Peyer's patch (tissue), 4 donors: ENCODE data around the gene ABCG4. TPM values are rescaled to one million over a fixed set of nuclear protein-coding genes. Genes with fewer than 3 reads are reported as not detected.
"Not testable (repeated sequence)": the region's sequence is repeated elsewhere in the genome, so short reads cannot be mapped to it uniquely, and the experiment has no call there.

Source experiments
- DNase-seq, 3 donors: peaks; one replicate each; pipeline ENCODE4 v3.0.0-alpha.2; 2017 to 2019
- H3K27ac ChIP-seq, 4 donors: fragments of 200-600 bp; sonication (generic); one replicate each; pipeline ENCODE4 v1.5.1; 2016 to 2019
- H3K27me3 ChIP-seq, 2 donors: fragments of 200-600 bp; sonication (generic); one replicate each; pipeline ENCODE4 v1.5.1; 2019
- H3K36me3 ChIP-seq, 3 donors: fragments of 200-600 bp; sonication (generic); one replicate each; pipeline ENCODE4 v1.5.1; 2016 to 2019
- H3K4me1 ChIP-seq, 4 donors: fragments of 200-600 bp; sonication (generic); one replicate each; pipeline ENCODE4 v1.5.1; 2016 to 2019
- H3K4me3 ChIP-seq, 4 donors: fragments of 200-600 bp; sonication (generic); 1 replicate in 3 of 4; 2 replicates in 1 of 4; pipeline ENCODE4 v1.5.1; 2016 to 2019; ENCODE audit warnings: mild to moderate bottlenecking in 1 of 4
- H3K9me3 ChIP-seq, 4 donors: fragments of 200-600 bp; sonication (generic); one replicate each; pipeline ENCODE4 v1.5.1; 2016 to 2019; ENCODE audit warnings: mild to moderate bottlenecking in 1 of 4
- CTCF ChIP-seq, 6 experiments: fragments of 450-650 bp in 4 of 6; fragments of 200-600 bp in 2 of 6; sonication (generic) in 1 of 6; IDR thresholded peaks; one replicate each; pipeline ENCODE4 v1.5.1; 2017 to 2019; ENCODE audit warnings: antibody characterized with exemption in 6 of 6, mild to moderate bottlenecking in 3 of 6, moderate library complexity in 1 of 6
- POLR2A ChIP-seq, 2 donors: fragments of 450-650 bp; IDR thresholded peaks; one replicate each; pipeline ENCODE4 v1.5.1; 2017; ENCODE audit warnings: antibody characterized with exemption in 2 of 2, mild to moderate bottlenecking in 2 of 2, moderate library complexity in 2 of 2
- total RNA-seq, 4 donors: library from RNA; depleted of rRNA; stranded (reverse); fragments of >200 nt; gene quantifications; one replicate each; pipeline ENCODE4 v1.1.0, GENCODE V29; 2016

Gene ABCG4
- total RNA-seq, 4 donors from 2014 or later = not detected

- Histone ChIP-seq H3K27ac (no peak overlapping the region), H3K4me3 (no peak overlapping the region), H3K27me3 (no peaks in the 10 kb centered on the region), H3K4me1 (no peaks in the 10 kb centered on the region), H3K36me3 (no peaks in the 10 kb centered on the region), H3K9me3 (no peaks in the 10 kb centered on the region)
- DNase-seq = no peak
- TF ChIP-seq CTCF (IDR thresholded peaks at IDR 0.05) = no peak
- no peak for TF ChIP-seq POLR2A (IDR thresholded peaks at IDR 0.05)
Measured at GRCh38 chr11:119161871-119162270, 13.0 kb downstream of the ABCG4 start.

GRCh38 chr11:119166368-119167076, 17.7 kb downstream of the ABCG4 start:
- TF ChIP-seq POLR2A (IDR thresholded peaks at IDR 0.05) (no peak), CTCF (IDR thresholded peaks at IDR 0.05) (no peak)
- DNase-seq = no peak
- no peaks in the 10 kb centered on the region for H3K4me1 ChIP-seq
- no peaks in the 10 kb centered on the region for H3K9me3 ChIP-seq
- H3K4me3 ChIP-seq = no peak overlapping the region
- H3K36me3 ChIP-seq = no peaks in the 10 kb centered on the region
- H3K27me3 ChIP-seq = no peaks in the 10 kb centered on the region
- no peak overlapping the region for H3K27ac ChIP-seq

- H3K36me3 ChIP-seq, DNase-seq, H3K9me3 ChIP-seq, H3K27me3 ChIP-seq, H3K27ac ChIP-seq, H3K4me1 ChIP-seq, H3K4me3 ChIP-seq: not testable (repeated sequence)
Measured at GRCh38 chr11:119167077-119167458, 18.2 kb downstream of the ABCG4 start.

- H3K4me1 ChIP-seq = no peaks in the 10 kb centered on the region
- H3K36me3 ChIP-seq = no peaks in the 10 kb centered on the region
- H3K4me3 ChIP-seq = no peak overlapping the region
- no peaks in the 10 kb centered on the region for H3K9me3 ChIP-seq
- TF ChIP-seq CTCF (IDR thresholded peaks at IDR 0.05) (no peak), POLR2A (IDR thresholded peaks at IDR 0.05) (no peak)
- H3K27ac ChIP-seq = peak overlapping the region in 1 of 4 donors; percentile 88
- H3K27me3 ChIP-seq = no peaks in the 10 kb centered on the region
- DNase-seq = no peak
Measured at GRCh38 chr11:119167933-119168332, 19.1 kb downstream of the ABCG4 start.

- DNase-seq = peak; percentile 79 to 93 (median 89)
- peak within 1 kb of the TSS; percentile 73 to 96 (median 84) for H3K4me3 ChIP-seq
- no peaks in the 10 kb centered on the region for H3K9me3 ChIP-seq
- peak within 1 kb of the TSS; percentile 82 to 93 (median 90) for H3K27ac ChIP-seq
- H3K4me1 ChIP-seq = no peaks in the 10 kb centered on the region
- H3K27me3 ChIP-seq = no peaks in the 10 kb centered on the region
- no peaks in the 10 kb centered on the region for H3K36me3 ChIP-seq
- TF ChIP-seq CTCF (IDR thresholded peaks at IDR 0.05) = peak; percentile 78 to 95 (median 90)
- peak; percentile 75 to 81 for TF ChIP-seq POLR2A (IDR thresholded peaks at IDR 0.05)
Measured at GRCh38 chr11:119168471-119169281, 19.8 kb downstream of the ABCG4 start, which contains the start of gene NLRX1. NLRX1 (plus strand) TSS chr11:119168725; CDS start chr11:119171404, 2,679 bp downstream.

- Histone ChIP-seq H3K27me3 (no peaks in the 10 kb centered on the region), H3K9me3 (no peaks in the 10 kb centered on the region), H3K4me1 (no peaks in the 10 kb centered on the region), H3K4me3 (peak overlapping the region; percentile 73 to 96 (median 84)), H3K36me3 (no peaks in the 10 kb centered on the region), H3K27ac (peak overlapping the region; percentile 82 to 93 (median 90))
- TF ChIP-seq CTCF (IDR thresholded peaks at IDR 0.05) = no peak
- no peak for TF ChIP-seq POLR2A (IDR thresholded peaks at IDR 0.05)
- DNase-seq = no peak
Measured at GRCh38 chr11:119169282-119169719, 20.4 kb downstream of the ABCG4 start.
